H1 (cell line): ENCODE measurements around the gene TTC9. TPM values are rescaled to one million over a fixed set of nuclear protein-coding genes. Genes with fewer than 3 reads are reported as not detected.

Source experiments
- CTCF ChIA-PET: fragments of 300-600 bp; sonication (Branson Sonifier 250); formaldehyde crosslinking; loops from one replicate; lab custom pipeline; 2021; ENCODE audit not compliant: partially characterized antibody; lab: Charles Lee
- POLR2A ChIA-PET: fragments of 300-600 bp; sonication (Branson Sonifier 250); formaldehyde crosslinking; loops from one replicate; lab custom pipeline; 2021; ENCODE audit warnings: inconsistent platforms; ENCODE audit not compliant: partially characterized antibody; lab: Charles Lee
- DNase-seq, 2 experiments: peaks; one replicate each; pipeline versions ENCODE4 v3.0.0 to v3.0.0-alpha.2; 2010 to 2022; ENCODE audit warnings: low spot score in 2 of 2, low read depth in 1 of 2, mixed read lengths in 1 of 2
- FAIRE-seq: peaks from 2 replicates; lab custom pipeline; 2011; peaks lifted over from hg19 to GRCh38; lab: Jason Lieb, UNC
- H2AFZ ChIP-seq: 2 replicates; pipeline ENCODE4 v1.8.1; 2012; ENCODE audit warnings: low read length, inconsistent platforms
- H2AK5ac ChIP-seq: 2 replicates; pipeline ENCODE4 v1.6.1; 2013; ENCODE audit warnings: low read depth, low read length
- H2BK120ac ChIP-seq: replicated peaks from 2 replicates; pipeline ENCODE3; 2013; ENCODE audit warnings: low read depth, low read length, inconsistent platforms
- H2BK12ac ChIP-seq: 2 replicates; pipeline ENCODE4 v1.6.1; 2013; ENCODE audit warnings: low read depth, low read length
- H2BK15ac ChIP-seq: 2 replicates; pipeline ENCODE4 v1.6.1; 2013; ENCODE audit warnings: low read length
- H2BK20ac ChIP-seq: 2 replicates; pipeline ENCODE4 v1.6.1; 2013; ENCODE audit warnings: low read length
- H2BK5ac ChIP-seq: 2 replicates; pipeline ENCODE4 v1.6.1; 2013; ENCODE audit warnings: low read depth, low read length
- H3K14ac ChIP-seq: 2 replicates; pipeline ENCODE4 v1.6.1; 2013; ENCODE audit warnings: inconsistent platforms; ENCODE audit not compliant: insufficient read length
- H3K18ac ChIP-seq: 2 replicates; pipeline ENCODE4 v1.6.1; 2013; ENCODE audit warnings: low read length; ENCODE audit errors: extremely low read depth
- H3K23ac ChIP-seq: 2 replicates; pipeline ENCODE4 v1.6.1; 2013; ENCODE audit warnings: inconsistent platforms; ENCODE audit not compliant: insufficient read length
- H3K23me2 ChIP-seq: 2 replicates; pipeline ENCODE4 v1.6.1; 2013; ENCODE audit warnings: low read depth, low read length
- H3K27ac ChIP-seq: 2 replicates; pipeline ENCODE4 v1.6.1; 2011; ENCODE audit warnings: low read depth, low read length, inconsistent platforms
- H3K27me3 ChIP-seq, 4 experiments: replicated peaks in 1 of 4; 1 replicate in 1 of 4; 2 replicates in 3 of 4; pipeline versions ENCODE4 v1.6.1 to v1.8.1; 2011 to 2013; ENCODE audit warnings: low read length in 3 of 4, mild to moderate bottlenecking in 3 of 4, inconsistent platforms in 2 of 4, mixed read lengths in 2 of 4, moderate library complexity in 1 of 4; ENCODE audit not compliant: control insufficient read depth in 3 of 4, insufficient read depth in 3 of 4; ENCODE audit errors: extremely low read depth in 1 of 4
- H3K36me3 ChIP-seq, 4 experiments: 2 replicates each; pipeline versions ENCODE4 v1.6.1 to v1.8.1; 2011 to 2013; ENCODE audit warnings: mild to moderate bottlenecking in 4 of 4, low read length in 3 of 4, moderate library complexity in 2 of 4, control low read depth in 1 of 4, inconsistent platforms in 1 of 4; ENCODE audit not compliant: insufficient read depth in 4 of 4, control insufficient read depth in 2 of 4
- H3K4ac ChIP-seq: replicated peaks from 2 replicates; pipeline ENCODE3; 2013; ENCODE audit warnings: low read length, low read depth, mixed read lengths, inconsistent platforms; ENCODE audit not compliant: insufficient read length
- H3K4me1 ChIP-seq, 4 experiments: replicated peaks in 1 of 4; 1 replicate in 1 of 4; 2 replicates in 3 of 4; pipeline versions ENCODE4 v1.6.1 to v1.8.1; 2011 to 2013; ENCODE audit warnings: low read length in 3 of 4, inconsistent platforms in 2 of 4, mixed read lengths in 1 of 4; ENCODE audit not compliant: insufficient read depth in 4 of 4, control insufficient read depth in 3 of 4
- H3K4me2 ChIP-seq, 2 experiments: 2 replicates each; pipeline versions ENCODE4 v1.6.1 to v1.8.1; 2011 to 2013; ENCODE audit warnings: low read depth in 2 of 2, low read length in 2 of 2, control low read depth in 1 of 2, inconsistent platforms in 1 of 2, mild to moderate bottlenecking in 1 of 2; ENCODE audit not compliant: insufficient read depth in 1 of 2
- H3K4me3 ChIP-seq, 4 experiments: fragments of 200-600, 300-600 bp in 1 of 4; sonication (generic), shearing (Covaris generic), sonication (Bioruptor Twin) in 1 of 4; 2 replicates each; pipeline versions ENCODE4 v1.5.1 to v1.8.1; 2011 to 2016; ENCODE audit warnings: low read length in 4 of 4, low read depth in 3 of 4, control low read depth in 2 of 4, inconsistent platforms in 2 of 4, mild to moderate bottlenecking in 2 of 4, mixed read lengths in 1 of 4, moderate library complexity in 1 of 4; ENCODE audit not compliant: insufficient read depth in 2 of 4; ENCODE audit errors: extremely low read depth in 1 of 4
- H3K56ac ChIP-seq: replicated peaks from 2 replicates; pipeline ENCODE3; 2013; ENCODE audit warnings: low read depth, mild to moderate bottlenecking, mixed read lengths, low read length, inconsistent platforms; ENCODE audit not compliant: insufficient read length
- H3K79me1 ChIP-seq: 2 replicates; pipeline ENCODE4 v1.6.1; 2013; ENCODE audit warnings: low read depth, low read length, control low read depth
- H3K79me2 ChIP-seq, 2 experiments: 2 replicates each; pipeline versions ENCODE4 v1.6.1 to v1.8.1; 2012 to 2013; ENCODE audit warnings: low read length in 2 of 2, mild to moderate bottlenecking in 2 of 2, inconsistent platforms in 1 of 2; ENCODE audit not compliant: insufficient read depth in 2 of 2, control insufficient read depth in 1 of 2
- H3K9ac ChIP-seq, 4 experiments: replicated peaks in 1 of 4; 1 replicate in 1 of 4; 2 replicates in 3 of 4; pipeline versions ENCODE4 v1.6.1 to v1.8.1; 2011 to 2013; ENCODE audit warnings: low read depth in 3 of 4, low read length in 3 of 4, control low read depth in 2 of 4, mild to moderate bottlenecking in 2 of 4, moderate library complexity in 2 of 4, inconsistent platforms in 1 of 4; ENCODE audit errors: extremely low read depth in 1 of 4
- H3K9me3 ChIP-seq, 2 experiments: 2 replicates each; pipeline versions ENCODE4 v1.6.1 to v1.8.1; 2012 to 2013; ENCODE audit warnings: mild to moderate bottlenecking in 2 of 2, moderate library complexity in 2 of 2, control low read depth in 1 of 2, inconsistent platforms in 1 of 2, low read depth in 1 of 2, low read length in 1 of 2, mixed read lengths in 1 of 2; ENCODE audit not compliant: insufficient read depth in 2 of 2
- H4K20me1 ChIP-seq, 2 experiments: replicated peaks in 1 of 2; 2 replicates each; pipeline versions ENCODE3 to v1.8.1; 2011 to 2013; ENCODE audit warnings: inconsistent platforms in 2 of 2, low read length in 2 of 2, mild to moderate bottlenecking in 1 of 2; ENCODE audit not compliant: insufficient read depth in 2 of 2, control insufficient read depth in 1 of 2
- H4K5ac ChIP-seq: 2 replicates; pipeline ENCODE4 v1.6.1; 2013; ENCODE audit warnings: low read length, low read depth, mixed read lengths, inconsistent platforms; ENCODE audit not compliant: insufficient read length
- H4K8ac ChIP-seq: 2 replicates; pipeline ENCODE4 v1.8.0; 2013; ENCODE audit warnings: mild to moderate bottlenecking, moderate library complexity, low read length, inconsistent platforms; ENCODE audit not compliant: insufficient read depth; ENCODE audit errors: extremely low read depth
- H4K91ac ChIP-seq: replicated peaks from 2 replicates; pipeline ENCODE3; 2013; ENCODE audit warnings: low read length, mixed read lengths, inconsistent platforms; ENCODE audit not compliant: insufficient read length
- BRCA1 ChIP-seq: IDR thresholded peaks from 2 replicates; pipeline ENCODE4 v1.6.1; 2012; ENCODE audit warnings: low read depth, low read length, improper control_type of control experiment
- CBX8 ChIP-seq: fragments of 300-800, 300-1000 bp; sonication (generic); IDR thresholded peaks from 2 replicates; pipeline ENCODE4 v1.7.1; 2016; ENCODE audit warnings: low read depth, low read length, borderline replicate concordance
- FOSL1 ChIP-seq: IDR thresholded peaks from 2 replicates; pipeline ENCODE4 v1.6.1; 2011; ENCODE audit warnings: mild to moderate bottlenecking, low read depth, low read length, moderate library complexity; ENCODE audit not compliant: insufficient read depth
- HDAC6 ChIP-seq: IDR thresholded peaks from one replicate; pipeline ENCODE4 v1.7.1; 2012; ENCODE audit warnings: low read depth, mild to moderate bottlenecking, inconsistent platforms, low read length, moderate library complexity
- JUN ChIP-seq: IDR thresholded peaks from 2 replicates; pipeline ENCODE4 v1.6.1; 2011; ENCODE audit warnings: low read depth, mild to moderate bottlenecking, improper control_type of control experiment, low read length
- RFX5 ChIP-seq: IDR thresholded peaks from 2 replicates; pipeline ENCODE4 v1.6.1; 2011; ENCODE audit warnings: low read depth, low read length, improper control_type of control experiment, borderline replicate concordance
- RNF2 ChIP-seq: fragments of 200-900, 300-1000 bp; sonication (generic); IDR thresholded peaks from 2 replicates; pipeline ENCODE4 v1.7.1; 2016; ENCODE audit warnings: borderline replicate concordance, low read depth, mild to moderate bottlenecking, antibody characterized with exemption, low read length; ENCODE audit not compliant: poor library complexity, severe bottlenecking; ENCODE audit errors: missing control alignments
- SIX5 ChIP-seq: IDR thresholded peaks from 2 replicates; pipeline ENCODE4 v1.6.1; 2011; ENCODE audit warnings: mild to moderate bottlenecking, low read depth, low read length
- SP2 ChIP-seq: IDR thresholded peaks from 2 replicates; pipeline ENCODE4 v1.6.1; 2012; ENCODE audit warnings: mild to moderate bottlenecking, low read length, inconsistent platforms
- TAF7 ChIP-seq: optimal IDR thresholded peaks from 2 replicates; pipeline ENCODE3; 2011; ENCODE audit warnings: low read depth, mild to moderate bottlenecking, inconsistent platforms, low read length, moderate library complexity, borderline replicate concordance
- WGBS, 2 experiments: shearing (Covaris generic) in 1 of 2; methylation state at CpG; one replicate each; pipeline versions ENCODE4 v1.1.6 to v1.1.7; 2013 to 2015; ENCODE audit warnings: low lambda C conversion rate in 2 of 2, mixed read lengths in 2 of 2, inconsistent platforms in 1 of 2, low coverage in 1 of 2, missing lambda C conversion rate in 1 of 2; ENCODE audit not compliant: insufficient replicate concordance in 2 of 2, insufficient coverage in 1 of 2, insufficient read length in 1 of 2; ENCODE audit errors: extremely low coverage in 1 of 2, missing lambda C conversion rate in 1 of 2; 5-methylcytosine and 5-hydroxymethylcytosine counted together
- polyA plus RNA-seq, 7 experiments: library from polyadenylated mRNA; depleted of rRNA in 3 of 7; stranded (reverse) in 5 of 7; unstranded in 2 of 7; fragments of >200 nt in 5 of 7; fragments of 200-250 nt in 2 of 7; gene quantifications; 1 replicate in 5 of 7; 2 replicates in 1 of 7; 4 replicates in 1 of 7; pipeline versions ENCODE4 v1.2.1 to v1.2.3, GENCODE V29; 2011 to 2013; ENCODE audit warnings: missing spikeins in 2 of 7, mixed read lengths in 2 of 7
- total RNA-seq: library from RNA; stranded (reverse); fragmentation: NEBNext Ultra II Directional; extraction: Animal tissue kit (Norgen Biotek cat#: 25700); gene quantifications from 2 replicates; pipeline ENCODE4 v1.2.1, GENCODE V29; 2021
- TF ChIP-seq, protein P1 (sequence below): IDR thresholded peaks from 2 replicates; pipeline ENCODE4 v1.6.1; 2011; ENCODE audit warnings: low read length, improper control_type of control experiment

TTC9 gene
- total and polyA plus RNA-seq, 2 of the 8 experiments (the other 6 are each of a cell fraction or from before 2014, with no cell fraction given): 21.0 to 29.5 TPM

DNA sequence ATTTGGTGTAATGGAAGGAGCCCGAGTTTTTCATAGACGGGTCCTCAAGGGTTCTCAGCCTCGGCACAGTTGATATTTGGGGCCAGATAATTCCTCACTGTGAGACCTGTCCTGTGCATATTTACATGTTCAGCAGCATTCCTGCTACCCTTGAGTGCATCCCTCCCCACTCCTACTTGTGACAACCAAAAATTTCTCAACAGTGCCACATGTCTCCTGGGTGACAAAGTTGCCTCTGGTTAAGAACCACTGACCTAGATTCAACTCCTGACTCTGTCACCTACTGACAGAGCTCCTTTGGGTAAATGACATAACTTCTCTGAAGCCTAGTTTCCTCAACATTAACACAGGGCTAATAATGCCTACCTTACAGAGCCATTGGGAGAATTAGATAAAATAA is 60.4 kb downstream of the TTC9 start:
- Histone ChIP-seq H3K18ac (no peak overlapping the region), H3K4me2 (no peak overlapping the region), H4K5ac (no peak overlapping the region), H3K27ac (no peak overlapping the region), H2BK5ac (no peak overlapping the region), H2AK5ac (no peak overlapping the region), H3K9me3 (no peaks in the 10 kb centered on the region), H2BK12ac (no peak overlapping the region), H4K8ac (no peak overlapping the region), H3K4me1 (peaks cover 5 to 15% (median 11%) of the 10 kb centered on the region in 4 experiments), H3K27me3 (no peaks in the 10 kb centered on the region), H3K79me1 (no peaks in the 10 kb centered on the region)
- 98% methylated on average over 3 of the region's 3 CpGs; no CpG with 5 or more reads in 1 of the 2 experiments for WGBS, 2 experiments
- DNase-seq: no peak
- ChIA-PET POLR2A (interaction anchor here (1.3 to 7.6 kb wide), 3 partner anchors 8 to 42 kb away, joined by 3 to 43 read pairs (median 4); no protein-coding TSS in a partner anchor), CTCF (interaction anchor here (1.1 to 3.6 kb wide), 3 partner anchors 11 to 275 kb away, joined by 3 to 30 read pairs (median 5); no protein-coding TSS in a partner anchor)
- TF ChIP-seq TAF7 (no peak), RNF2 (no peak), RFX5 (no peak), JUN (no peak), SP2 (no peak), HDAC6 (no peak), BRCA1 (no peak), CBX8 (no peak), SIX5 (no peak), FOSL1 (no peak)
- TF ChIP-seq, protein P1, sequence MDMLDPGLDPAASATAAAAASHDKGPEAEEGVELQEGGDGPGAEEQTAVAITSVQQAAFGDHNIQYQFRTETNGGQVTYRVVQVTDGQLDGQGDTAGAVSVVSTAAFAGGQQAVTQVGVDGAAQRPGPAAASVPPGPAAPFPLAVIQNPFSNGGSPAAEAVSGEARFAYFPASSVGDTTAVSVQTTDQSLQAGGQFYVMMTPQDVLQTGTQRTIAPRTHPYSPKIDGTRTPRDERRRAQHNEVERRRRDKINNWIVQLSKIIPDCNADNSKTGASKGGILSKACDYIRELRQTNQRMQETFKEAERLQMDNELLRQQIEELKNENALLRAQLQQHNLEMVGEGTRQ: no peak
- TF ChIP-seq, all 59 proteins: peak for 0
- no peak overlapping the region for H3K4me3 ChIP-seq
- no peak overlapping the region for H2AFZ ChIP-seq
- no peaks in the 10 kb centered on the region for H4K20me1 ChIP-seq
- H4K91ac ChIP-seq: no peak overlapping the region
- peak overlapping the region; percentile 10 for H3K4ac ChIP-seq
- H2BK120ac ChIP-seq: no peak overlapping the region
- H3K23ac ChIP-seq: no peak overlapping the region
- H2BK20ac ChIP-seq: peak overlapping the region; percentile 64; the same call in 1 of the 2 replicates
- 0 out of 2 replicates have a peak overlapping the region, but pooled peaks have one; percentile 53 for H2BK15ac ChIP-seq
- no peaks in the 10 kb centered on the region for H3K36me3 ChIP-seq
- no peaks in the 10 kb centered on the region for H3K79me2 ChIP-seq
- peaks cover 2% of the 10 kb centered on the region; the same call in 1 of the 2 replicates for H3K23me2 ChIP-seq
- no peak overlapping the region for H3K14ac ChIP-seq
- no peak for FAIRE-seq
- H3K56ac ChIP-seq: no peak overlapping the region
- no peak overlapping the region for H3K9ac ChIP-seq
